Gastrocnemius medialis (tissue), 4 donors: Measurements from ENCODE around the gene PDE4B. TPM values are rescaled to one million over a fixed set of nuclear protein-coding genes. Genes with fewer than 3 reads are reported as not detected.

Experiments
- ATAC-seq, 2 donors: fragments of 150-250 bp; one replicate each; pipeline ENCODE4 v1.9.1; 2016
- DNase-seq, 2 donors: peaks; one replicate each; pipeline ENCODE4 v3.0.0-alpha.2; 2019
- H3K27ac ChIP-seq, 4 donors: fragments of 200-600 bp; sonication (generic); 1 replicate in 1 of 4; 2 replicates in 3 of 4; pipeline ENCODE4 v1.5.1; 2016 to 2018; ENCODE audit warnings: mild to moderate bottlenecking in 2 of 4, moderate library complexity in 1 of 4
- H3K27me3 ChIP-seq, 3 donors: fragments of 200-600 bp; sonication (generic) in 2 of 3; 1 replicate in 1 of 3; 2 replicates in 2 of 3; pipeline versions ENCODE4 v1.5.1 to v1.6.0; 2016 to 2019; ENCODE audit warnings: mild to moderate bottlenecking in 1 of 3, moderate library complexity in 1 of 3
- H3K36me3 ChIP-seq, 2 donors: fragments of 200-600 bp; sonication (generic) in 1 of 2; one replicate each; pipeline ENCODE4 v1.5.1; 2017 to 2018
- H3K4me1 ChIP-seq, 2 donors: fragments of 200-600 bp; sonication (generic) in 1 of 2; one replicate each; pipeline ENCODE4 v1.5.1; 2016 to 2017; ENCODE audit warnings: mild to moderate bottlenecking in 2 of 2
- H3K4me3 ChIP-seq, 4 donors: fragments of 200-600 bp; sonication (generic) in 3 of 4; 1 replicate in 1 of 4; 2 replicates in 3 of 4; pipeline ENCODE4 v1.5.1; 2016 to 2019; ENCODE audit warnings: mild to moderate bottlenecking in 2 of 4
- H3K9me3 ChIP-seq, 3 donors: fragments of 200-600 bp; sonication (generic) in 2 of 3; 1 replicate in 1 of 3; 2 replicates in 2 of 3; pipeline ENCODE4 v1.5.1; 2016 to 2019
- POLR2A ChIP-seq, 2 donors: fragments of 450-650 bp; IDR thresholded peaks; one replicate each; pipeline ENCODE4 v1.6.1; 2017; ENCODE audit warnings: antibody characterized with exemption in 2 of 2, mild to moderate bottlenecking in 2 of 2, moderate library complexity in 2 of 2
- in situ Hi-C, 4 donors: fragments of 200-750 bp; cut with MboI; loops; one replicate each; pipeline versions ENCODE4 v1.15.0 to v1.8.0; 2017; ENCODE audit warnings: low sequenced_read_pairs in 4 of 4
- intact Hi-C: fragments of 100-400 bp; cut with DNase I; formaldehyde crosslinking; loops from one replicate; pipeline ENCODE4 v1.15.1; 2023; ENCODE audit warnings: low total_unique reads
- total RNA-seq, 4 donors: library from RNA; depleted of rRNA; stranded (reverse); fragments of >200 nt; gene quantifications; one replicate each; pipeline versions ENCODE4 v1.1.0 to v1.2.3, GENCODE V29; 2016
- TF ChIP-seq, protein P1 (sequence below), 5 experiments: fragments of 450-650 bp in 3 of 5; fragments of 200-600 bp in 2 of 5; sonication (generic) in 2 of 5; IDR thresholded peaks in 4 of 5; conservative IDR thresholded peaks in 1 of 5; 1 replicate in 4 of 5; 2 replicates in 1 of 5; pipeline ENCODE4 v1.5.1; 2016 to 2019; ENCODE audit warnings: antibody characterized with exemption in 5 of 5, mild to moderate bottlenecking in 3 of 5, moderate library complexity in 3 of 5

Gene PDE4B
- total RNA-seq, 4 donors from 2014 or later = 4.5 to 8.5 (median 7.9) TPM

DNA sequence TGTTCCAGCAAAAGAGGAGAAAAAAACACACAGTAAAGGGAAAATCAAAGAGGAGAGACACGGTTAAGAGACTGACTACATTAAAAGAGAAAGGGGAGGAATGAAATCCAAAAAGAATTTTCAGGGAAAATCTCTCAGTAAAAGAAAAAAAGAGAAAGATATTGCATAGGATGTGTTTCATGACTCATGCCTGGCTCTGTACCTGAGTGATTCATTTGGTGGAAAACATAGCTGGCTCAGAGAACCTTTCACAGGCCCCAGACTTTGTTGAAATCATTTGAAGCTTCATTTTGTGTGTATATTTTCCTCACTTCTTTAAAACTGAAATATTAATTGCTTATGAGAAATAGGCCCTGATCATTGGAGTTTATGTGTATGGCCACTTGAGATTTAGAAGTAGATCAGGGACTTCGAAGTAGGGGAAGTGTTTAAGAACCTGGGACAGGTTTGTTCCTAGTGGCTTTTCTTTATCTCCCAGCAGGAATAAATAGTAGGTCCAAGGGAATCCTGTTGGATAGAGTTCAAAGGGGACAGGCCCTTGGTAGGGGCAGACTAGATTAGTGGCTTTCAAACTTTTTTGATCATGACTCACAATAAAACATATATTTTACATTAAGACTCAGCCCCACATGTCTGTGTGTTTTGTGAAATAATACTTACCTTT is 502.1 kb downstream of the PDE4B start:
- Histone ChIP-seq H3K27ac (peak overlapping the region; percentile 48 to 62 (median 52)), H3K4me3 (no peak overlapping the region), H3K9me3 (no peaks in the 10 kb centered on the region), H3K36me3 (no peaks in the 10 kb centered on the region), H3K4me1 (peaks cover 6 to 9% of the 10 kb centered on the region in 2 donors), H3K27me3 (no peaks in the 10 kb centered on the region)
- peak in 1 of 2 donors; percentile 29 for DNase-seq
- intact Hi-C loops = no loop called here
- in situ Hi-C loops = no loop called here
- no peak for TF ChIP-seq POLR2A (IDR thresholded peaks at IDR 0.05)
- TF ChIP-seq, protein P1, sequence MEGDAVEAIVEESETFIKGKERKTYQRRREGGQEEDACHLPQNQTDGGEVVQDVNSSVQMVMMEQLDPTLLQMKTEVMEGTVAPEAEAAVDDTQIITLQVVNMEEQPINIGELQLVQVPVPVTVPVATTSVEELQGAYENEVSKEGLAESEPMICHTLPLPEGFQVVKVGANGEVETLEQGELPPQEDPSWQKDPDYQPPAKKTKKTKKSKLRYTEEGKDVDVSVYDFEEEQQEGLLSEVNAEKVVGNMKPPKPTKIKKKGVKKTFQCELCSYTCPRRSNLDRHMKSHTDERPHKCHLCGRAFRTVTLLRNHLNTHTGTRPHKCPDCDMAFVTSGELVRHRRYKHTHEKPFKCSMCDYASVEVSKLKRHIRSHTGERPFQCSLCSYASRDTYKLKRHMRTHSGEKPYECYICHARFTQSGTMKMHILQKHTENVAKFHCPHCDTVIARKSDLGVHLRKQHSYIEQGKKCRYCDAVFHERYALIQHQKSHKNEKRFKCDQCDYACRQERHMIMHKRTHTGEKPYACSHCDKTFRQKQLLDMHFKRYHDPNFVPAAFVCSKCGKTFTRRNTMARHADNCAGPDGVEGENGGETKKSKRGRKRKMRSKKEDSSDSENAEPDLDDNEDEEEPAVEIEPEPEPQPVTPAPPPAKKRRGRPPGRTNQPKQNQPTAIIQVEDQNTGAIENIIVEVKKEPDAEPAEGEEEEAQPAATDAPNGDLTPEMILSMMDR (IDR thresholded peaks at IDR 0.05 in 4 of 5, conservative IDR thresholded peaks at IDR 0.05 in 1 of 5) = no peak
- peak; percentile 90 to 91 for ATAC-seq

- TF ChIP-seq, protein P1 (IDR thresholded peaks at IDR 0.05 in 4 of 5, conservative IDR thresholded peaks at IDR 0.05 in 1 of 5) = no peak
- TF ChIP-seq POLR2A (IDR thresholded peaks at IDR 0.05) = no peak
- ATAC-seq = no peak
- Histone ChIP-seq H3K36me3 (no peaks in the 10 kb centered on the region), H3K4me1 (peaks cover 14 to 19% of the 10 kb centered on the region in 2 donors), H3K27ac (peak overlapping the region in 2 of 4 donors; percentile 48 to 62), H3K27me3 (no peaks in the 10 kb centered on the region), H3K9me3 (no peaks in the 10 kb centered on the region), H3K4me3 (no peak overlapping the region)
- DNase-seq = no peak
- intact Hi-C loops = no loop called here
- in situ Hi-C loops = no loop called here
These were observed 503.1 kb downstream of the PDE4B start for GRCh38 chr1:66295803-66296202.

DNA sequence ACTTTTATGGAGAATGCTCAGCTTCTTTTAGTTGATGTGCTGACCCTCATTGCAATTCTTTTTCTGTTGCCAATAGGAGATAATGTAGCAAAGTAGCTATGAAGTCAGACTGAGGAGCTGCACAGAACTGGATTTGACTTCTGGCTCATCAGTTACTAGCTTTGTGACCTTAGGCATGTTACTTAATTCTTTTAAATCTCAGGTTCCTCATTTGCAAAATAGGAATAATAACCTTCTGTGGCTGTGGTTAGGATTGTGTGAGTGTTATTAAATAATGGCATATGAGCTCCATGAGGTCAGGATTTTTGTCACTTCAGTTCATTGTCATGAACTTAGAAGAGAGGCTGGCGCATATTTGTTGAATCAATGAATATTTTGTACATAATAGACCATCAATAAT is 503.7 kb downstream of the PDE4B start:
- Histone ChIP-seq H3K9me3 (no peaks in the 10 kb centered on the region), H3K36me3 (no peaks in the 10 kb centered on the region), H3K4me3 (no peak overlapping the region), H3K27ac (no peak overlapping the region), H3K27me3 (no peaks in the 10 kb centered on the region), H3K4me1 (peaks cover 18 to 24% of the 10 kb centered on the region in 2 donors)
- in situ Hi-C loops = no loop called here
- TF ChIP-seq POLR2A (IDR thresholded peaks at IDR 0.05) = no peak
- TF ChIP-seq, protein P1 (IDR thresholded peaks at IDR 0.05 in 4 of 5, conservative IDR thresholded peaks at IDR 0.05 in 1 of 5) = no peak
- intact Hi-C loops = no loop called here
- ATAC-seq (no peak), DNase-seq (no peak)

DNA sequence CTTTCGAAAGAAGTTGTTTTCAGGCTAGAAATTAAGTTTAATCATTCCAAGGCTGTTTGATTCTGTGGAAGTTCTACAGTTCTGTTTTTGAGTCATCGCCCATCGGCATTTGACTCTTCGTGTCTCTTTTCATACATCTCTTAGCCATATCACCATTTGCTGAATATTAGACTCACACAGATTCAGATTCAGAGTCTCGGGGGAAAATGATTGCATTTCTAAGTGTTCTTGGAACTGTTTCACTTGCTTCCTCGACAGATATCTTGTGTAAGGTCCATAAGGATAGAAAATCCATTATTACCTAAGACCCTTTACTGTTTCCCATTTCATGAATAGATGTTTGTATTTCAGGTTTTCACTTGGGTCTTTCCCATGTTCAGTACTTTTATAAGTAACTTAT is 504.3 kb downstream of the PDE4B start:
- Histone ChIP-seq H3K4me1 (peaks cover 23 to 30% of the 10 kb centered on the region in 2 donors), H3K4me3 (no peak overlapping the region), H3K9me3 (no peaks in the 10 kb centered on the region), H3K36me3 (no peaks in the 10 kb centered on the region), H3K27ac (no peak overlapping the region), H3K27me3 (no peaks in the 10 kb centered on the region)
- DNase-seq (no peak), ATAC-seq (no peak)
- intact Hi-C loops (no loop called here), in situ Hi-C loops (no loop called here)
- no peak for TF ChIP-seq POLR2A (IDR thresholded peaks at IDR 0.05)
- TF ChIP-seq, protein P1 (IDR thresholded peaks at IDR 0.05 in 4 of 5, conservative IDR thresholded peaks at IDR 0.05 in 1 of 5) = no peak

DNA sequence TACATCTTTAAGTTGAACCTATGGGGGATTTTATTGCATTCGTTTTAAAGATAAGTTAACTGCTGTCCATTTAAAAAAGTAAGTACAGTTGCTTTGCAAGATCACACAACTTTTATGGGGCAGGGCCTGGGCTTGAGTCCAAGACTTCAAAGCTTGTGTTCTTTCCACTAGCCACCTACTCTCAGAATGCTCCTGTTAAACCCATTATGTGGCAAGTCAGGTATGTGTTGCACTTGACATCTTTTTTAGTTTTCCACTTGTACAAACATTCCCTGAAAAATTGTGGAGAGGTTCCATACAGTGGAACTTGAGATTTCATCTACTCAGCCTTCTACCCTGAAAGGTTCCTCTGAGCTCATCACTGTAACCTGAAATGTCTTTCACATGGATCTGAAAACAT is 505.8 kb downstream of the PDE4B start:
- no peaks in the 10 kb centered on the region for H3K27me3 ChIP-seq
- H3K4me1 ChIP-seq = peaks cover 37 to 45% of the 10 kb centered on the region in 2 donors
- intact Hi-C loops (no loop called here), in situ Hi-C loops (no loop called here)
- H3K36me3 ChIP-seq = no peaks in the 10 kb centered on the region
- H3K4me3 ChIP-seq = no peak overlapping the region
- H3K27ac ChIP-seq = no peak overlapping the region
- TF ChIP-seq, protein P1 (IDR thresholded peaks at IDR 0.05 in 4 of 5, conservative IDR thresholded peaks at IDR 0.05 in 1 of 5) = no peak
- no peak for TF ChIP-seq POLR2A (IDR thresholded peaks at IDR 0.05)
- no peak for ATAC-seq
- DNase-seq = no peak
- H3K9me3 ChIP-seq = no peaks in the 10 kb centered on the region
